Stimulated activated CD4-positive, alpha-beta T cell treated with anti-CD3 and anti-CD28 coated beads, Interleukin-4, amount 100 ng/mL, for 24 hours (primary cell): ENCODE data around the gene C19orf81.

Source experiments
- DNase-seq: peaks from one replicate; pipeline ENCODE4 v3.0.0-alpha.2; 2020

Gene C19orf81

GRCh38 chr19:50659318-50660087 lies 10.3 kb downstream of the C19orf81 start:
- no peak for DNase-seq

- no peak for DNase-seq
Measured at GRCh38 chr19:50660088-50660366, 10.8 kb downstream of the C19orf81 start.

GRCh38 chr19:50661023-50661422 lies 11.8 kb downstream of the C19orf81 start:
- DNase-seq = no peak

GRCh38 chr19:50661766-50662650 lies 12.8 kb downstream of the C19orf81 start:
- no peak for DNase-seq

GRCh38 chr19:50662651-50663481 lies 13.6 kb downstream of the C19orf81 start:
- DNase-seq = no peak

- no peak for DNase-seq
Measured at GRCh38 chr19:50663482-50663790, 14.2 kb downstream of the C19orf81 start.

- no peak for DNase-seq
Measured at GRCh38 chr19:50664204-50664603, 15.0 kb downstream of the C19orf81 start.

GRCh38 chr19:50666346-50667176 lies 17.3 kb downstream of the C19orf81 start:
- DNase-seq = no peak

- no peak for DNase-seq
Measured at GRCh38 chr19:50667177-50667758, 18.0 kb downstream of the C19orf81 start.

- no peak for DNase-seq
Measured at GRCh38 chr19:50667759-50668231, 18.6 kb downstream of the C19orf81 start.

- no peak for DNase-seq
Measured at GRCh38 chr19:50668416-50668815, 19.2 kb downstream of the C19orf81 start.

GRCh38 chr19:50668879-50669278 lies 19.6 kb downstream of the C19orf81 start:
- no peak for DNase-seq

GRCh38 chr19:50669302-50670101 lies 20.3 kb downstream of the C19orf81 start:
- peak; percentile 44 for DNase-seq

GRCh38 chr19:50670102-50670380 lies 20.8 kb downstream of the C19orf81 start:
- DNase-seq = no peak

- no peak for DNase-seq
Measured at GRCh38 chr19:50673118-50673517, 23.9 kb downstream of the C19orf81 start.

GRCh38 chr19:50676625-50677197 lies 27.5 kb downstream of the C19orf81 start:
- no peak for DNase-seq

GRCh38 chr19:50677636-50678035 lies 28.4 kb downstream of the C19orf81 start:
- DNase-seq = no peak

- DNase-seq = no peak
Measured at GRCh38 chr19:50678323-50678722, 29.1 kb downstream of the C19orf81 start.

GRCh38 chr19:50679177-50680125 lies 30.2 kb downstream of the C19orf81 start:
- peak; percentile 74 for DNase-seq
